Activated naive CD4-positive, alpha-beta T cell treated with Interleukin-2 at 50 U/mL for 16 hours (primary cell): ENCODE measurements around the gene MST1.

ENCODE experiments used
- DNase-seq: peaks from one replicate; pipeline ENCODE4 v3.0.0-alpha.2; 2020

Gene MST1

DNA sequence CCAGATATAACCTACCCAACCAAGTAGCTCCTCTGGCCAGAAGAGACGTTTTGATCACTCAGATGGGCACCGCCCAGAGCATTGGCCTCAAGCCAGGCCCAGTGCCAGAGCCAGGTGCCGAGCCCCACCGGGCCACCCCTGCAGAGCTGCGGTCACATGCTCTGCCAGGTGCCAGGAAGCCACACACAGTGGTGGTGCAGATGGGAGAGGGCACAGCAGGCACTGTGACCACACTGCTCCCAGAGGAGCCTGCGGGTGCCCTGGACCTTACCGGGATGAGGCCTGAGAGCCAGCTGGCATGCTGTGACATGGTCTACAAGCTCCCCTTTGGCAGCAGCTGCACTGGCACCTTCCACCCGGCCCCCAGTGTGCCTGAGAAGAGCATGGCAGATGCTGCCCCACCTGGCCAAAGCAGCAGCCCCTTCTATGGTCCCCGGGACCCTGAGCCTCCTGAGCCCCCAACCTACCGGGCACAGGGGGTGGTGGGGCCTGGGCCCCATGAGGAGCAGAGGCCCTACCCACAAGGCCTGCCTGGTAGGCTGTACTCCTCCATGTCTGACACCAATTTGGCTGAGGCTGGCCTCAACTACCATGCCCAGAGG lies 34.2 kb downstream of the MST1 start:
- no peak for DNase-seq

DNA sequence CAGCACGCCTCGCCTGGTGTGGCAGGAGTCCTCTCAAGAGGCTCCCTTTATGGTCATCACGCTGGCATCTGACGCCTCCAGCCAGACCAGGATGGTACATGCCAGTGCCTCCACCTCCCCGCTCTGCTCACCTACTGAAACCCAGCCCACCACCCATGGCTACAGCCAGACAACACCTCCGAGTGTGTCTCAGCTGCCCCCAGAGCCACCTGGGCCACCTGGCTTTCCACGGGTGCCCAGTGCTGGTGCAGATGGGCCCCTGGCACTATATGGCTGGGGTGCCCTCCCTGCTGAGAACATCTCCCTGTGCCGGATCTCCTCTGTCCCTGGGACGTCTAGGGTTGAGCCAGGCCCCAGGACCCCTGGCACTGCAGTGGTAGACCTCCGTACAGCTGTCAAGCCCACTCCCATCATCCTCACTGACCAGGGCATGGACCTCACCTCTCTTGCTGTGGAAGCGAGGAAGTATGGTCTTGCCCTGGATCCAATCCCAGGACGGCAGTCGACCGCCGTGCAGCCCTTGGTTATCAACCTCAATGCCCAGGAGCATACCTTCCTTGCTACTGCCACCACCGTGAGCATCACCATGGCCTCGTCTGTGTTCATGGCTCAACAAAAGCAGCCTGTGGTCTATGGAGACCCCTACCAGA lies 35.0 kb downstream of the MST1 start:
- DNase-seq, result no peak

DNA sequence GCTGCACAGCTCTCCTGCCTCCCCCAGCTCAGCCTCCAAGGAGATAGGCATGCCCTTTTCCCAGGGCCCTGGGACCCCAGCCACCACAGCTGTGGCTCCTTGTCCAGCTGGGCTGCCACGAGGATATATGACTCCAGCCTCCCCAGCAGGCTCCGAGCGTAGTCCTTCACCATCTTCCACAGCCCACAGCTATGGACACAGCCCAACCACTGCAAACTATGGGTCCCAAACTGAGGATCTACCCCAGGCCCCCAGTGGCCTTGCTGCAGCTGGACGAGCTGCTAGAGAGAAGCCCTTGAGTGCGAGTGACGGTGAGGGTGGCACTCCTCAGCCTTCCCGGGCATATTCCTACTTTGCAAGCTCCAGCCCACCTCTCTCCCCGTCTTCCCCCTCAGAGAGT lies 35.7 kb downstream of the MST1 start:
- no peak for DNase-seq

DNA sequence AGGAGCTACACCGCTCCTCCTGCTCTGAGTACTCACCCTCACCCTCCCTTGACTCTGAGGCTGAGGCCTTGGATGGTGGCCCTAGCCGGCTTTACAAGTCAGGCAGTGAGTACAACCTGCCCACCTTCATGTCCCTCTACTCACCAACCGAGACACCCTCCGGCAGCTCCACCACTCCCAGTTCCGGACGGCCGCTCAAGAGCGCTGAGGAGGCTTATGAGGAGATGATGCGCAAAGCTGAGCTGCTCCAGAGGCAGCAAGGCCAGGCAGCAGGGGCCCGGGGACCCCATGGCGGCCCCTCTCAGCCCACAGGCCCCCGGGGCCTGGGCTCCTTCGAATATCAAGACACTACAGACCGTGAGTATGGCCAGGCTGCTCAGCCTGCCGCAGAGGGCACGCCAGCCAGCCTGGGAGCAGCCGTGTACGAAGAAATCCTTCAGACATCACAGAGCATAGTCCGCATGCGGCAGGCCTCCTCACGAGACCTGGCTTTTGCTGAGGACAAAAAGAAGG lies 36.3 kb downstream of the MST1 start:
- no peak for DNase-seq

DNA sequence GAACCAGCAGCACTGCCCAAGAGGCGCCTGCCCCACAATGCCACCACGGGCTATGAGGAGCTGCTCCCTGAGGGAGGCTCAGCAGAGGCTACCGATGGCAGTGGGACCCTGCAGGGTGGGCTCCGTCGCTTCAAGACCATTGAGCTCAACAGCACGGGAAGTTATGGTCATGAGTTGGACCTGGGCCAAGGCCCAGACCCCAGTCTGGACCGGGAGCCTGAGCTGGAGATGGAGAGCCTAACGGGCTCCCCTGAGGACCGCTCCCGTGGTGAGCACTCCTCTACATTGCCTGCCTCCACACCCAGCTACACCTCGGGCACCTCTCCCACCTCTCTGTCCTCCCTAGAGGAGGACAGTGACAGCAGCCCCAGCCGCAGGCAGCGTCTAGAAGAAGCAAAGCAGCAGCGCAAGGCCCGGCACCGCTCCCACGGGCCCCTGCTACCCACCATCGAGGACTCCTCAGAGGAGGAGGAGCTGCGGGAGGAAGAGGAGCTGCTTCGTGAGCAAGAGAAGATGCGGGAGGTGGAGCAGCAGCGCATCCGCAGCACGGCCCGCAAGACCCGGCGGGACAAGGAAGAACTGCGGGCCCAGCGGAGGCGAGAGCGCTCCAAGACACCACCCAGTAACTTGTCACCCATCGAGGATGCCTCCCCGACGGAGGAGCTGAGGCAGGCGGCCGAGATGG lies 36.9 kb downstream of the MST1 start:
- no peak for DNase-seq

DNA sequence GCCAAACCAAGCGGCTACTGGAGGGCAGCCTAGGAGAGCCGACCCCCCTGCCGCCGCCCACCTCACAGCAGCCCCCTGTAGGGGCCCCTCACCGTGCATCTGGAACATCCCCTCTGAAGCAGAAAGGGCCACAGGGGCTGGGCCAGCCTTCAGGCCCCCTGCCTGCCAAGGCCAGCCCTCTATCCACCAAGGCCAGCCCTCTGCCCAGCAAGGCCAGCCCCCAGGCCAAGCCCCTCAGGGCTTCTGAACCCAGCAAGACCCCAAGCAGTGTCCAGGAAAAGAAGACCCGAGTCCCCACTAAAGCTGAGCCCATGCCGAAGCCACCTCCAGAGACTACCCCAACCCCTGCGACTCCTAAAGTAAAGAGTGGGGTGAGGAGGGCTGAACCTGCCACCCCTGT lies 38.6 kb downstream of the MST1 start:
- no peak for DNase-seq

DNA sequence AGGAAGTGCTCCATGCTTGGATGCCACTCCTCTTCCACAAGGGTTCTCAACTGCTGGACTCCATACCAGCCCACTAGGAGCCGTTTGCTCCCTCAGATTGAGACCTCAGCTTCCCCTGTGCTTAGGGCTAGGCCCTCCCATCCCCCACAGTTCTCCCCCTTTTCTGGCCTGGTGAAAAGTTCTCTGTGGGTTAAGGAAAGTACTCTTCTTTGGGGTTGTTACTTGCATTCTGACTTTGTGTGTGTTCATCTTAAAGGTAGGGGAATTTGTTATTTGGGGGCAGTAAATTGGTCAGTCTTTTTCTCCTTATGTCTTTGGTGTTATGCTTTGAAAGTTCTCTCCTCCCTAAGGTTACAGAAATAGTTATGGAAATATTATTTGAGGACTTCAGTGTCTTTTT lies 39.1 kb downstream of the MST1 start:
- no peak for DNase-seq

DNA sequence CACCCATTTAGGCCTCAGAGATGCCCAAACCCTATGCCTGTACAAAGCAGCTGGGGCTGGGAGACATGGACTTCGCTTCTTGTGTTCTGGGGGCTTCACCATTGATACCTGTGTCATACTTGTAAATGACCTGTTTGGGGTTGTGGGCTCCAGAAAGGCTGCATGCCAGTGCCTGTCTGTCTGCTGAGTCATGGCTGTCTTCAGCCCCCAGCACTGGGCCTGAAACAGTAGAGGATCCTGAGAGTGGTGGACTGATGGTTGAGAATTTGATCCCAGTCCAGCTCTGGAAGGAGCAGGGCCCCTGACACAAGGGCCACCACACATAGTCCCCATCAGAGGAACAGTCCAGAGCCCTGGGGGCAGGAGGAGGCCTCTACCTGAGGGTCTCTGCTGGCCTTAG lies 39.7 kb downstream of the MST1 start:
- no peak for DNase-seq

DNA sequence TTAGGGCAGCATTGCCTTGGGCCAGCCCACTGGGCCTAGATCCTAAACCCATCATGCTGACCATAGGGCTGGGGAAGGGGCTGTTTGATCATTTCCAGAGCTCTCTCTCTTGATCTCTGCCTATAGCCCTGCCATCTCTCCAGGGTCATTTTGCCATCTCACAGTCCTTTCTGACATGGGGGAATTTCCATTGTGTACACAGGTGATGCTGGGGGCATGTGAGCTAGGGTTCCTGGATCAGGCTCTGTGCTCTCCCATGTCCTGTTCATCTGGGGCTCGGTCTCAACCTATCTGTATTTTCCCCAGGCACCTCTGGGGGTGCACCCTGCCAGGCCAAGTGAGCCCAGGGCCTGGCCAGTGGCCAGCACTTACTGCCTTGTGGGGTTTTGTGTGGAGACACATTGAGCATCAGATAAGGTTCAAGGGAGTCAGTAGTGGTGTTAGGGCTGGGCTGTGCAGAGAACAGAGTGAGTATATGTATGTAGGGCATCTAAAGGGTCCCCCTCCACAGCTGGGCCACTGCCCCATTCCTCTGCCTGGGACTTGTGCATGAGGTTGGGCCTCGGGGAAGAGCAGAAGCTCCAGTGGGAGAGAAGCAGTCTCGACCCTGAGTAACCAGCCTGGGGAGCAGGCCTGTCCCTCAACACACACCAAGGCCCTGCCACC lies 40.8 kb downstream of the MST1 start:
- no peak for DNase-seq

DNA sequence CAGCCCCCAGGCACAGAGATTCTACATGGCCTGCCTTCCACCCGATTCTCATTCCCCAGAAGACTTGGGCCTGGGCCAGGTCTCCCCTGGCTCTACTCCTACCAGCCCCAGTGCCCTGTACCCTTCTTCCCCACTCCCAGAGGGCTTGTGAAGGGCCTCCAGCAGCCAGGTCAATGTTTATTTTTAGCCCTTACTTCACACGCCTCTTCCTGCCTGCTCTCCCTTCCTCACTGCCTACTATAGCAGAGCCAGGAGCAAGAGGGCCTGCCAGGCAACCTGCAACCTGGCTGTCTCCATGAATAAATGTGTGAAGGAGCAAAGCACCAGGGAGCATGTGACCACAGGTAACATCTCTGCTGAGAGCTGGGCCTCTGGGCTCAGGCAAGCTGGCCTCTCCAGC lies 41.5 kb downstream of the MST1 start:
- DNase-seq, result no peak

DNA sequence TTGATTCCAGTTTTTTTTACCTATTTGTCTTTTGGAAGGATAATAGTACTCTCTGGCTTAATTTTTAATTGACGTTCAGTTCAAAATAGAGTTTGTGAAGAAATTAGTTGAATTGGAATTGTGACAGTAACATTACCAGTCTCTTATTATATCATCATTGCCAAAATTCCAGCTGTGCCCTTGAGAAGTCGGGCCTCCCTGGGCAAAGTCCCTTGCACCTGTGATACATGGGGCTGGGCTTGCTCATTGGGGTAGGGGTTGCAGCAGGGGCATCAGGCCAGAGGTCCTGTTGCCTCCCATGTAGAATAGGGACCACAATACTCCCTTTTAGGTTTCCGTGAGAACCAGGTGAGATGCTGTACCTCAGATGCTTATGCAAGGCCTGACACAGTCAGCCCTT lies 43.0 kb downstream of the MST1 start:
- no peak for DNase-seq

DNA sequence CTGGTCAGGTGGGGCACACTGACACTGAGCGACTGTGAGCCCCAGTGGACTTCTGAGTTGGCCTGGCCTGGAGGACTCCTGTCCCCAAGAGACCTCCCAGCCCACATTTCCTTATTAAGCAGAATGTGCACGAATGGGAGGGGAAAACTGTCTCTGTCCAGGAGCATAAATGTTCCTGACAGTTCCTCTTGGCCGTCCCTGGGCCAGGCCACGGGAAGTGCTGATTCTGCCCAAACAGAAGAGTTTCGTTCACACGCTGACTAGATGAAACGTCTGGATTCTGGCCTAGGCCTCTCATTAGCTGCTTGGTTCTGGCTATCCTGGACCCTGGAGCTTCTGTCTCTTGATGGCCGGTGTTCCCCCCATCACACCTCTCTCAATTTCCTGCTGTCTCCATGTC lies 44.6 kb downstream of the MST1 start:
- no peak for DNase-seq

DNA sequence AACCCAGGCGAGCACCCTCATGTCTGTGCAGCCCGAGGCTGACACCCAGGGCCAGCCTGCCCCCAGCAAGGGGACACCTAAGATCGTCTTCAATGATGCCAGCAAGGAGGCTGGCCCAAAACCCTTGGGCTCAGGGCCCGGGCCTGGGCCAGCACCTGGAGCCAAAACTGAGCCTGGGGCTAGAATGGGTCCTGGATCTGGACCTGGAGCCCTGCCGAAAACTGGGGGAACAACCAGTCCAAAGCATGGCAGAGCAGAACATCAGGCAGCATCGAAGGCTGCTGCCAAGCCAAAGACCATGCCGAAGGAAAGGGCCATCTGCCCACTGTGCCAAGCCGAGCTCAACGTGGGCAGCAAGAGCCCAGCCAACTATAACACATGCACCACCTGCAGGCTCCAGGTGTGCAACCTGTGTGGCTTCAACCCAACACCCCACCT lies 46.5 kb downstream of the MST1 start:
- DNase-seq, result no peak

DNA sequence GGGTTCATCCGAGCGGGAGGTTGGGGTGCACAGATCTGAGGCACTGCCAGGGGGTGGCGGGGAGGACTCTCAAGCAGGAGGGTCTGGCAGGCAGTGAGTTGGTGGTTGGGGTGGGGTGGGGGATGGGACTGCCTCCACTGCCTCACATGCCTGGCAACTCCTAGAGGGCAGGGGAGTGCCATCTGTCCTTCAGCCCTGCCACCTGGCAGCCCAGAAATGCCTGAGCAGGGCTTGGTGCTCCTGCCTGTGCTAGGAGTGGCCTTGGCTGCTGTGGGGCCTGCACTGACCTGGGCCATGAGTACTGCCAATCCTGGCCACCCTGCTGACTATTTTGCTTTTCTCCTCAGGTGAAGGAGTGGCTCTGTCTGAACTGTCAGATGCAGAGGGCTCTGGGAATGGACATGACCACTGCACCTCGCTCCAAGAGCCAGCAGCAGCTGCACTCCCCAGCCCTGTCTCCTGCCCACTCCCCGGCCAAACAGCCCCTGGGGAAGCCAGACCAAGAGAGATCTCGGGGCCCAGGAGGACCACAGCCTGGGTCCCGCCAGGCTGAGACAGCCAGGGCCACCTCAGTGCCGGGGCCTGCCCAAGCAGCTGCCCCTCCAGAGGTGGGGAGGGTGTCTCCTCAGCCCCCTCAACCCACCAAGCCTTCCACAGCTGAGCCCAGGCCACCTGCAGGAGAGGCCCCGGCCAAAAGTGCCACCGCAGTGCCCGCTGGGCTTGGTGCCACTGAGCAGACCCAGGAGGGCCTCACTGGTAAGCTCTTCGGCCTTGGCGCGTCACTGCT lies 47.2 kb downstream of the MST1 start:
- no peak for DNase-seq

DNA sequence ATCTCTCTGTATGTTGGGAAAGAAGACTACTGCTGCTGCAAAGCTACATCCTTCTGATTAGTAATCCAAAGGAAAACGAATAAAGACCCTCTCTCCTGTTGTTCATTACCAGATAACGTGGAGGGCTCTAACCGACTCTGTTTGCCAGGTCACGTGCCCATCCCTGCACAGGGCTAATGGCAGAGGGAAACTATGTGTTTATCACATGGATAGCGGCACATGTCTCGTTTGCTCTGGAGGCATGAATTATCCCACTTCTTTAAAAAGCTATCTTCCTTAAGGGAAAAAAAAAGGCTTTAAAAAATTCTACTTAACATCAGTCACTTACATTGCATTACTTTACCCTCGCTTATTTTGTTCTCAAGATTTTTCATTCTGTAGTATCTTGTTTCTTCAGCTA lies 48.0 kb downstream of the MST1 start:
- no peak for DNase-seq

DNA sequence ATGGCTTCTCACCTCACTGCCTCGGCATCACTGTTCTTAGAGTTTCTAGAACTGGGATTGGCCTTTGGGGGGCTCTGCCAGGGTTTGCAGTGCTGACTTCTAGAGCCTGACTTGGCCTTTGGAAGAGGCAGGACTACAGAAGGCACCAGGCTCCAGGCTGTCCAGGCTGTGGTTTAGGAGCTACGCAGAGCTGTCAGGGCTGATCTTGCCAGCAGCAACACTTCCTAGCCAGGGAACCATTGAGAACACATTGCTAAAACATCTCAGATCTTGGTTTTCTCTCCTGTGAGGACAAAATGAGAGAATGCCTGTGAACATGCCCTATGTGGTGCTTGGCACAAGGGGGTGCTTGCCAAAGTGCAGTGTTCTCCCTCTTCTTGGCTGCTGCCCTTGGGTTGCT lies 49.7 kb downstream of the MST1 start:
- DNase-seq, result no peak

DNA sequence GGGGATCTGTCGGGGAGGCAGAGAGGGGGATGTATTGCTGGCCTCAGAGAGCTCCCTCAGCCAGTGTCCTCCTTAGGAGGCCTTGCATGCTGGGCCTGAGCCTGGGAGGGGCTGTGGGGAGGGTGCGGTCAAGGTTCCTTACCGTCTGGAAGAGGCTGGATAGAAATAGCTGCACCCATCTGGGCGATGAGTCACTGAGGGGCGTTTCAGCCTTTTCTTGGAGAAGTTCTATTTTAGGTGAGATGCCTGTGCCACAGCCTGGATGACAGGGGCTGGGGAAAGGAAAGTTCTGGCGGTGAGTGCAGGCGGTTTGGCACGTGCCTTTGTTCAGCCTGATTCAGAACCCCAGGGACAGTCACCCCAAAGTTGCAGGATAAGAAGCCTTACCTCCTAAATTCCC lies 50.8 kb downstream of the MST1 start:
- DNase-seq, result no peak

DNA sequence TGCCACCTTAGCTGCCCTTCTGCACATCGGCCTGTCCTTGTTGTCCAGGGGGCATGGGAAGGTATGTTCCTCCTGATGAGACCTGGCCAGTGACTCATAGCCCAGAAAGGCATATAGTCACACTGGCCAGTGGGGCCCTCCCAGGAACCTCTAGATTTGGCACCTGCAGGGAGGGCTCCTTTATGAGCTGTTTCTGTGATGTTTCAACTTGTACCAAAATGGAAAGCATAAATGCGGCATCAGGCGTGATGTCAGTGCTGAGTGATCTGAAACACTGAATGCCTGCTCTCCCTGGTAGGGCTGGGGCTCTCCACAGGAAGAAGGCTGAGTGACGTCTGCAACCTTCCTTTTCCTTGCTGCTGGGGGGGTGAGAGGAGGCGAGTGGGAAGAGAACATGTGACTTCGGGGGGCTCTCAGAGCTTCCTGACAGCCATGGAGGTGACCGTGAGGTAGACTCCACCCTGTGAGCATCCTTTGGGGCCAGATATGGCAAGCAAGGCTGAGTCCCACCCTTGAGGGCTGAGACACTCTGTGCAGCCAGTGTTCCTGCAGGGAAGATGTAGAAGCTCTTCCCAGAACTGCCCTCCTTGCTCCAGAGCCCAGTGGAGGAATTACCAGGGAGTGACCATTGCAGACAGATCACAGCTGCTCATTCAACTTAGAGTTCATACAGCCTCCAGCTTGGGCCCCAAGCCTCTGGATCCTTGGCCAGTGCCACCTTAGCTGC lies 52.2 kb downstream of the MST1 start:
- no peak for DNase-seq

DNA sequence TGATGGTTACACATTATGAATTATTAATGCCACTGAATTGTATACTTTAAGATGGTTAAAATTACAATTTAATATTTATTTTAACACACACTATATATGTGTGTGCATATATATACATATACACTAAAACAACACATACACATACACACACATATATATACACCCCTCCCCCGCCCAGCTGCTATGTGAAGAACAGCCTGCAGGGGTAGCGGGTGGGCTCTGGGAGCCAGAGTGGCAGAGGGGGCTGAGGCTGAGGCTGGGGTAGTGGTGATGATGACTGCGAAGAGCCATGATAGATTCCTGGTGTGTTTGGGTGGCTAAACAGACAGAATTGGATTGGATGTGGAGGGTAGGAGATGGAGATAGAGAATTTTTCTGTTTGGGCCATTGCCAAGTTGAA lies 54.5 kb downstream of the MST1 start:
- no peak for DNase-seq
